HCT116 (cell line): Measurements from ENCODE around the gene GGT6.

Source experiments
- CEBPB ChIP-seq: IDR thresholded peaks from 2 replicates; pipeline ENCODE4 v1.6.1; 2012; ENCODE audit warnings: low read depth
- CTCF ChIP-seq, 3 experiments: fragments of 200-600 bp in 1 of 3; sonication (generic) in 1 of 3; IDR thresholded peaks in 2 of 3; conservative IDR thresholded peaks in 1 of 3; 2 replicates each; pipeline ENCODE4 v1.5.1; 2012 to 2017; ENCODE audit warnings: low read depth in 2 of 3, low read length in 2 of 3, antibody characterized with exemption in 1 of 3, borderline replicate concordance in 1 of 3, control low read depth in 1 of 3, mild to moderate bottlenecking in 1 of 3, mixed read lengths in 1 of 3, mixed run types in 1 of 3, moderate library complexity in 1 of 3; ENCODE audit not compliant: insufficient read depth in 1 of 3
- EZH2 ChIP-seq: fragments of 200-600 bp; sonication (generic); IDR thresholded peaks from 2 replicates; pipeline ENCODE4 v1.6.1; 2017; ENCODE audit warnings: antibody characterized with exemption, mixed run types
- EZH2phosphoT487 ChIP-seq: fragments of 200-600 bp; IDR thresholded peaks from 2 replicates; pipeline ENCODE4 v1.6.1; 2018; ENCODE audit warnings: antibody characterized with exemption, borderline replicate concordance
- FOSL1 ChIP-seq: IDR thresholded peaks from 2 replicates; pipeline ENCODE4 v1.6.1; 2012; ENCODE audit warnings: low read depth
- MAX ChIP-seq: IDR thresholded peaks from 2 replicates; pipeline ENCODE4 v1.6.1; 2012
- POLR2A ChIP-seq: IDR thresholded peaks from 2 replicates; pipeline ENCODE4 v1.7.0; 2011; ENCODE audit warnings: borderline replicate concordance; ENCODE audit not compliant: insufficient read depth, insufficient read length; ENCODE audit errors: extremely low read depth
- POLR2AphosphoS5 ChIP-seq: IDR thresholded peaks from 2 replicates; pipeline ENCODE4 v1.6.1; 2011; ENCODE audit warnings: mild to moderate bottlenecking, low read depth, low read length, moderate library complexity
- RAD21 ChIP-seq: IDR thresholded peaks from 2 replicates; pipeline ENCODE4 v1.6.1; 2012; ENCODE audit warnings: low read depth, mild to moderate bottlenecking
- SIN3A ChIP-seq: IDR thresholded peaks from 2 replicates; pipeline ENCODE4 v1.6.1; 2012; ENCODE audit warnings: low read depth
- SP1 ChIP-seq: IDR thresholded peaks from 2 replicates; pipeline ENCODE4 v1.6.1; 2012; ENCODE audit warnings: low read depth
- SRF ChIP-seq: IDR thresholded peaks from 2 replicates; pipeline ENCODE4 v1.6.1; 2012; ENCODE audit warnings: low read depth
- TCF7L2 ChIP-seq: IDR thresholded peaks from 2 replicates; pipeline ENCODE4 v1.7.0; 2011; ENCODE audit warnings: borderline replicate concordance, inconsistent platforms; ENCODE audit not compliant: insufficient read depth, insufficient read length; ENCODE audit errors: extremely low read depth

GRCh38 chr17:4573669-4574068, 13.3 kb upstream of the GGT6 start:
- TF ChIP-seq CTCF (IDR thresholded peaks at IDR 0.05 in 2 of 3, conservative IDR thresholded peaks at IDR 0.05 in 1 of 3; ENCODE audit: borderline replicate concordance in 1 of 3, insufficient read depth in 1 of 3, low read depth in 2 of 3, low read length in 2 of 3) (no peak), POLR2A (no peak), RAD21 (no peak), SRF (no peak), CEBPB (no peak), EZH2 (no peak), FOSL1 (no peak), MAX (no peak), EZH2phosphoT487 (no peak), POLR2AphosphoS5 (no peak), SIN3A (no peak), SP1 (no peak), TCF7L2 (no peak)
